Frontal cortex (tissue), 4 donors: ENCODE results near the gene PSMD14. TPM values are rescaled to one million over a fixed set of nuclear protein-coding genes. Genes with fewer than 3 reads are reported as not detected.

Experiments
- DNase-seq, 2 donors: peaks; one replicate each; pipeline ENCODE4 v3.0.0; 2012; ENCODE audit warnings: low spot score in 2 of 2
- FAIRE-seq: peaks from 2 replicates; lab custom pipeline; 2012; peaks lifted over from hg19 to GRCh38; lab: Jason Lieb, UNC
- small RNA-seq: library from RNA; depleted of rRNA; stranded (forward); fragments of <200 nt; gene quantifications from one replicate; pipeline ENCODE3, GENCODE V24; 2014
- total RNA-seq: library from RNA; depleted of rRNA; stranded (reverse); fragments of >200 nt; gene quantifications from one replicate; pipeline ENCODE4 v1.2.3, GENCODE V29; 2014
- donor health status: control.
- donor health status: control.
- donor health status: control.

Gene PSMD14
- total RNA-seq, 1 donor from 2014 or later: 84.4 TPM

DNA sequence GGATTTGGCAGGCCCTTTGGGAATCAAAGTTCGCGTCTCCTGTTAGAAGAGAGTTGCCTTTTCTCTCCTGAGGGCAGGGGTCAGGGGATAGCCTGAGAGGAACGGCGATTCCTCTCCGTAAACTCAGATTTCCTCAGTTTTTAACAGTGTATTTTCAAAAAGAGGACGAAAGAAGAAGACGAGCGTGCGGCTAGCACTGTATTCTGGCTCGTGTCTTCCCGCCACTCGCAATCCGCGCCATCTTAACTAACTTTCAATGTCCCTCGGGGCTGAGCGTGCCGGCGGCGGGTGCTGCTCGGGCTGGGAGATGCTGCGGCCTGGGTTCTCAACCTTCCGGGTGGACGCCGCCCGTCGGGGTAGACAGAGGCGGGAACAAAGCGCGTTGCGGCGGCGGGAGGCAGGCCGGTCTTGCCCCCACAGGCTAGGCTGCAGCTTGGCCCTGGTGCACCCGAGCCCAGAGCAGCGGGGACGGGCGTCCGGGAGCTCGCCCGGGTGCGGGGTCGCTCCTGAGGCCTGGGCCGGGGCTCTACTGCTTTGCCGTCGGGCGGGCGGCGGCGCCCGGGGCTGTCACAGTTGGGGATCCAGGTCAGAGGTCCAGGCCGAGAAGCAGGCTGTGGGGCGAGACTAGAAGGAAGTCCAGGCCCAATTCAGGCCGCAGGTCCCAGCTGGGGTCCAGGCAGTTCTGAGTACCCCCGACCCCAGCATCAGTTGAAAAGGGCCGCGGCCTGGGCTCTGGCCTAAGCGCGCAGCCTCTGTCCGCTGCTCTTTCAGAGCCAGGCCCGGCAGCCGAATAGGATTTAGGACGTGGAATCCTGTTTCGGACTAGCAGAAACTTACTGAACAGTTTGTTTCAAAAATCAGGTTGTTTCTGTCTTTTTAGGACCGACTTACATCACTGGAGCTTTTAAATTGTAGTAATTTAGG, 119.7 kb downstream of the PSMD14 start:
- FAIRE-seq: no peak
- no peak for DNase-seq

- no peak for FAIRE-seq
- DNase-seq: no peak
These were observed 122.2 kb downstream of the PSMD14 start for GRCh38 chr2:161430386-161430785.

DNA sequence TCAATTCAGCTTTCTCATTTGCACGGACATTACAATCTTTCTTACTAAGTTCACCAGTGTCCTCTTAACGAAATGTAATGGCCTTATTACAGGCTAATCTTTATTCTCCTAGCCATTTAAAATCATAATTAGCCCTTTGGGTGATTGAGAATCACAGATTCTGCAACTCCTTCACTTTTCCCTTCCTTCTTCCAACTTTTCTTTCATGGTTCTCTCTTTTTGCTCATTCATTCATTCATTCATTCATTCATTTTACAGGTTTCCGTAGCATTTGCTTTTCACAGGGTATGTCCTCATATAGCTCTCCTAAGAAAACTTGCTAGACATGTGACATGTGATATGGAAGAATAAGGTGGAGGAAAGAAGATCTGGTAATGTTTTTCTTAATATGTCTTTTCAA, 123.9 kb downstream of the PSMD14 start:
- FAIRE-seq (no peak), DNase-seq (no peak)

- FAIRE-seq: no peak
- no peak for DNase-seq
These were observed 125.9 kb downstream of the PSMD14 start for GRCh38 chr2:161434118-161434517.

GRCh38 chr2:161436411-161436810, 128.2 kb downstream of the PSMD14 start:
- FAIRE-seq (no peak), DNase-seq (no peak)

DNA sequence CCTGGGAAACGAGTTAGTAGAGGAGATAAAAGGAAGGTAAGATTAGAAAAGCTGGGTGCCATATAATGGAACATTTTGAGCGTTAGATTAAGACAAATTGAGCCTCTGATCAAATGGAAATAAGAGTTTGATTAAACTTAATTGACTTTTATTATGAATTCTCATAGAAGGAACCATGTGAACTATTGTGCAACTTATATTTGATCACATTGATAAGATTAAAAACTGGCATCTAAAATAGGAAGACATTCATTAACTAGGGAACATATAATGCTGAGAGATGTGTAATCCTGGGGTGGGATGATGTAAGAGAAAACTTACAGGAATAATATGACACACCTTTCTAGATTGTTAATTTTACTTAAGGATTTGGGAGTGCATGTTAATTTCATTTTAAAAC, 130.4 kb downstream of the PSMD14 start:
- DNase-seq (no peak), FAIRE-seq (no peak)

DNA sequence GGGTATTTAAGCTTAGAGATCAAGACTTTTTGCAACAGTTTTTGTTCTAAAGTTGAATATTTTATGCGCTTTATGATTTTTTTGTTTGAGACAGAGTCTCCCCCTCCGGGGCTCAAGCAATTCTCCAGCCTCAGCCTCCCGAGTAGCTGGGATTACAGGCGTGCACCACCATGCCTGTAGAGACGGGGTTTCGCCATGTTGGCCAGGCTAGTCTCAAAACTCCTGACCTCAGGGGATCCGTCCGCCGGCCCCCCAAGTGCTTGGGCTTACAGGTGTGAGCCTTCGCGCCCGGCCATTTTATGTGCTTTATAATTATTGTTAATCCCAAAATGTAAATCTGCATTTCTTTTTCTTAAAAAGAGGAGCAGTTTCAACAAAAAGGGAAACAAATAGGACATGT, 136.9 kb downstream of the PSMD14 start:
- no peak for DNase-seq
- no peak for FAIRE-seq

DNA sequence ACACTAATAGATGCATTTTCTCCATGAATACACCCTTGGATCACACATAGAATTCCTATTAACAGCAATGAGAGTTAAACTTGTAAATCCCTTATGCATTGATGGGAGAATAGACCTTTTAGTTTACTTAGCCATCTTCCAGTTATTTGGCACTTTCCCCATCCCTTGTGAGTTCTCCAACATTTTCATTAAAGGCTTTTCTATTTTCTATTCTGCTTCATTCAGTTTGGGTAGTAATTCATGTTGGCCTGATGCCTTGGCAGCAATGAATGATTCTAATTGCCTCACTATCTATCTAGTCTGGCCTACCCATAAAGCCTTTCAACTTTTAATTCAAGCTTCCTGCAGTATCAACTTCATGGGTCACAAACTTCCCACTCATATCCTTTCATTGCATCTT, 140.2 kb downstream of the PSMD14 start:
- FAIRE-seq: no peak
- DNase-seq: no peak

Small RNA genes within 50 kb of the gene (small RNA-seq; reads per million reads assigned to genes)
- gene RNA5SP108: not detected

Other genes with a start within 250 kb of the PSMD14 start
- 66.9 TPM for gene TANK, start 148.0 kb upstream of the PSMD14 start, total RNA-seq
- 73.8 TPM for gene TBR1, start 107.9 kb downstream of the PSMD14 start, total RNA-seq